WTC11 (cell line): ENCODE data around the gene ACACA.

Source experiments
- ATF1 ChIP-seq: sonication (generic); formaldehyde crosslinking; IDR thresholded peaks from 2 replicates; pipeline ENCODE4 v1.8.1; 2023; ENCODE audit warnings: mild to moderate bottlenecking, moderate library complexity, missing genetic modification reagents
- CDX4 ChIP-seq: fragments of 250-450 bp; sonication (Bioruptor Pico); IDR thresholded peaks from 2 replicates; pipeline ENCODE4 v1.9.0; 2021; ENCODE audit warnings: moderate library complexity, mild to moderate bottlenecking, inconsistent platforms, borderline replicate concordance
- CTCF ChIP-seq: fragments of 200-600 bp; IDR thresholded peaks from 2 replicates; pipeline ENCODE4 v1.8.0; 2022; ENCODE audit warnings: antibody characterized with exemption
- E2F4 ChIP-seq: sonication (generic); formaldehyde crosslinking; IDR thresholded peaks from 2 replicates; pipeline ENCODE4 v1.8.1; 2022; ENCODE audit warnings: low read depth, mild to moderate bottlenecking, moderate library complexity, missing genetic modification reagents, borderline replicate concordance
- FOXJ3 ChIP-seq: sonication (generic); formaldehyde crosslinking; IDR thresholded peaks from 2 replicates; pipeline ENCODE4 v1.9.0; 2021; ENCODE audit warnings: missing genetic modification reagents, mild to moderate bottlenecking, borderline replicate concordance
- IRF2 ChIP-seq: sonication (generic); formaldehyde crosslinking; IDR thresholded peaks from 2 replicates; pipeline ENCODE4 v1.8.0; 2022; ENCODE audit warnings: low read depth, missing genetic modification reagents, borderline replicate concordance
- MAX ChIP-seq: sonication (generic); formaldehyde crosslinking; IDR thresholded peaks from 2 replicates; pipeline ENCODE4 v1.8.0; 2022; ENCODE audit warnings: mild to moderate bottlenecking, missing genetic modification reagents
- NFYB ChIP-seq: sonication (generic); formaldehyde crosslinking; conservative IDR thresholded peaks from 2 replicates; pipeline ENCODE4 v1.8.0; 2022; ENCODE audit warnings: low read depth, missing genetic modification reagents
- PRDM15 ChIP-seq: sonication (generic); formaldehyde crosslinking; IDR thresholded peaks from 2 replicates; pipeline ENCODE4 v1.8.0; 2022; ENCODE audit warnings: missing genetic modification reagents
- RELA ChIP-seq: sonication (generic); formaldehyde crosslinking; IDR thresholded peaks from 2 replicates; pipeline ENCODE4 v1.8.1; 2022; ENCODE audit warnings: missing genetic modification reagents, mild to moderate bottlenecking, borderline replicate concordance
- SP1 ChIP-seq: sonication (generic); formaldehyde crosslinking; conservative IDR thresholded peaks from 2 replicates; pipeline ENCODE4 v1.8.1; 2022; ENCODE audit warnings: missing genetic modification reagents
- TP53 ChIP-seq: sonication (generic); formaldehyde crosslinking; IDR thresholded peaks from 2 replicates; pipeline ENCODE4 v1.8.1; 2023; ENCODE audit warnings: mild to moderate bottlenecking, missing genetic modification reagents
- USF1 ChIP-seq: sonication (generic); formaldehyde crosslinking; IDR thresholded peaks from 2 replicates; pipeline ENCODE4 v1.8.0; 2022; ENCODE audit warnings: mild to moderate bottlenecking, missing genetic modification reagents
- ZNF232 ChIP-seq: sonication (generic); formaldehyde crosslinking; IDR thresholded peaks from 2 replicates; pipeline ENCODE4 v1.8.0; 2022; ENCODE audit warnings: mild to moderate bottlenecking, missing genetic modification reagents

- TF ChIP-seq CTCF (no peak), E2F4 (CRISPR knock-in tag) (no peak), CDX4 (CRISPR knock-in tag) (no peak), NFYB (no peak), ZNF232 (CRISPR knock-in tag) (no peak), FOXJ3 (CRISPR knock-in tag) (no peak), ATF1 (no peak), PRDM15 (CRISPR knock-in tag) (no peak), SP1 (CRISPR knock-in tag) (no peak), RELA (CRISPR knock-in tag) (no peak), IRF2 (no peak), MAX (no peak), TP53 (CRISPR knock-in tag) (no peak), USF1 (no peak)
These were observed 115.3 kb downstream of the ACACA start for GRCh38 chr17:37291351-37291750.
